Astrocyte of the cerebellum (primary cell): Measurements from ENCODE around the gene AKT1.
"Not testable (repeated sequence)": the region's sequence is repeated elsewhere in the genome, so short reads cannot be mapped to it uniquely, and the experiment has no call there.

Experiments
- DNase-seq: peaks from one replicate; pipeline ENCODE4 v3.0.0-alpha.2; 2011; ENCODE audit warnings: low read depth
- H3K4me3 ChIP-seq: 2 replicates; pipeline ENCODE4 v1.5.1; 2011; ENCODE audit warnings: mild to moderate bottlenecking, low read depth, low read length, moderate library complexity
- in situ Hi-C: cut with HindIII; loops from 2 replicates; pipeline ENCODE4 v1.10.0; 2017; ENCODE audit warnings: low sequenced_read_pairs
- TF ChIP-seq, protein P1 (sequence below): IDR thresholded peaks from 2 replicates; pipeline ENCODE4 v1.5.1; 2012; ENCODE audit warnings: low read length, low read depth, moderate library complexity, mild to moderate bottlenecking; ENCODE audit errors: missing control alignments

The AKT1 gene

GRCh38 chr14:104794993-104795780, at the start of gene AKT1:
Gene AKT1, minus strand, starts transcription at chr14:104795748. Its CDS starts 3,105 bp downstream, at chr14:104792643.
- peak within 1 kb of the TSS; percentile 72 for H3K4me3 ChIP-seq
- in situ Hi-C loops, result no loop called here
- TF ChIP-seq, protein P1, sequence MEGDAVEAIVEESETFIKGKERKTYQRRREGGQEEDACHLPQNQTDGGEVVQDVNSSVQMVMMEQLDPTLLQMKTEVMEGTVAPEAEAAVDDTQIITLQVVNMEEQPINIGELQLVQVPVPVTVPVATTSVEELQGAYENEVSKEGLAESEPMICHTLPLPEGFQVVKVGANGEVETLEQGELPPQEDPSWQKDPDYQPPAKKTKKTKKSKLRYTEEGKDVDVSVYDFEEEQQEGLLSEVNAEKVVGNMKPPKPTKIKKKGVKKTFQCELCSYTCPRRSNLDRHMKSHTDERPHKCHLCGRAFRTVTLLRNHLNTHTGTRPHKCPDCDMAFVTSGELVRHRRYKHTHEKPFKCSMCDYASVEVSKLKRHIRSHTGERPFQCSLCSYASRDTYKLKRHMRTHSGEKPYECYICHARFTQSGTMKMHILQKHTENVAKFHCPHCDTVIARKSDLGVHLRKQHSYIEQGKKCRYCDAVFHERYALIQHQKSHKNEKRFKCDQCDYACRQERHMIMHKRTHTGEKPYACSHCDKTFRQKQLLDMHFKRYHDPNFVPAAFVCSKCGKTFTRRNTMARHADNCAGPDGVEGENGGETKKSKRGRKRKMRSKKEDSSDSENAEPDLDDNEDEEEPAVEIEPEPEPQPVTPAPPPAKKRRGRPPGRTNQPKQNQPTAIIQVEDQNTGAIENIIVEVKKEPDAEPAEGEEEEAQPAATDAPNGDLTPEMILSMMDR, result no peak
- DNase-seq, result no peak

DNA sequence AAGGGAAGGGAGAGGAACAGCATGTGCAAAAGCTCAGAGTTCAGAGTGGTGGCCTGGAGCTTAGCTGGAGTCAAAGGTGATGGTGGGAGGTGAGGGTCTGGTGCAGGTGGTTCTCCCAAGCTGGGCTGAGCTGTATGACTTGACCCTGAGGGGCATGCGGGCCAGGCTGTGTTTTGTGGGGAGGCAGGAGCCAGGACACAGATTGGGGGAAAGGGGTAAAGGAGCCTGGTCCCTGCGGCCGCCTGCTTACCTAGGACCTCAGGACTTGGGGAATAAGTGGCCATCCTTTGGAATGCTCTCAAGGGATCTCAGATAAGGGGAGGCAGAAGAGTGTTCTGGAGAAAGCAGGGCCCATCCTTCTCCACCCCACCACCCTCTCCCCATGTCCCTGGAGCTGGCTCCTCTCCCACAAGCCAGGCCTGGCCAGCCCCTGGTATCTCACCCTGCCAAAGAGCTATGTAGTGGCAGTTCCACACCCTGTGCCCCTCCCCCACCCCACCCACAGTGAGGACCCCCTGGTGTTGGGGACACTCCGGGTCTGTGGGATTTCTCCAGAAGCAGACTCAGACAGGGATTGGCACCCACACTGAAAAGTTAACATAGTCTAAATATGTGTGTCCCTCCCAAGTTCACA, 49.6 kb upstream of the AKT1 start:
- TF ChIP-seq, protein P1, result no peak
- no peak for DNase-seq
- H3K4me3 ChIP-seq, result no peak overlapping the region
- in situ Hi-C loops, result no loop called here

DNA sequence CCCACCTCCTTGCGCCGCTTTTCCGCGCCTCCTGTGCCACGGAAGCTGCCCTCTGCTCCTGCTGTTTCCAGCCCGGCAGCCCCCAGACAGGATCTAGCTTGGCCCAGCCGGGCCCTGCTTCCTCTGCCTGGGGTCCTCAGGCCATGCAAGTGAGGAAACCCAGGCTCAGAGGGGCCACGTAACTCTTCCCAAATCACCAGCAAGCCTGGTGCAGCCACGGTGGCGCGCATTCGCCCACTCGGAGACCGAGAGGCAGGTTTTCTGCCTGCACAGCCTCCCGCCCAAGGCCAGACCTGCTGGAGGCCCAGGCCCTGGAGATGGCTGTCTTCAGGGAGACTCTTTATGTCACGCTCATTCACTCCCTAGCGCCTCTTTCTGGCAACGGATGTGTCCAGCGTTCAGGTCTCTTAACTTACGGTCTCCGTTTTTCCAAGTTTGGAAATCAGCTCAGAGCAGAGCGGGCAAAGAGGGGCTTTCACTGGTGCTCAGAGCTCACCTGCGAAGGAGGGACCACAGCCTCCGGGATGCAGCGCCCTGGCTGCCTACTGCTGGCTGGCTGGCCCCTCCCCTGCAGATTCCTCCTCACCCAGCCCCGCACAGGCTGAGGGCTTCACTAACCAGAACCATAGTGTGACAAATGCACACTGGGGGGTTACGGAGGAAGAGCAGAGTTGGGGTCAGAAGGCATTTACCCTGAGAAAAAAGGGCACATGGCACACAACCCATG, 48.9 kb upstream of the AKT1 start:
- no peak for DNase-seq
- TF ChIP-seq, protein P1, result no peak
- in situ Hi-C loops, result no loop called here
- no peak overlapping the region for H3K4me3 ChIP-seq

DNA sequence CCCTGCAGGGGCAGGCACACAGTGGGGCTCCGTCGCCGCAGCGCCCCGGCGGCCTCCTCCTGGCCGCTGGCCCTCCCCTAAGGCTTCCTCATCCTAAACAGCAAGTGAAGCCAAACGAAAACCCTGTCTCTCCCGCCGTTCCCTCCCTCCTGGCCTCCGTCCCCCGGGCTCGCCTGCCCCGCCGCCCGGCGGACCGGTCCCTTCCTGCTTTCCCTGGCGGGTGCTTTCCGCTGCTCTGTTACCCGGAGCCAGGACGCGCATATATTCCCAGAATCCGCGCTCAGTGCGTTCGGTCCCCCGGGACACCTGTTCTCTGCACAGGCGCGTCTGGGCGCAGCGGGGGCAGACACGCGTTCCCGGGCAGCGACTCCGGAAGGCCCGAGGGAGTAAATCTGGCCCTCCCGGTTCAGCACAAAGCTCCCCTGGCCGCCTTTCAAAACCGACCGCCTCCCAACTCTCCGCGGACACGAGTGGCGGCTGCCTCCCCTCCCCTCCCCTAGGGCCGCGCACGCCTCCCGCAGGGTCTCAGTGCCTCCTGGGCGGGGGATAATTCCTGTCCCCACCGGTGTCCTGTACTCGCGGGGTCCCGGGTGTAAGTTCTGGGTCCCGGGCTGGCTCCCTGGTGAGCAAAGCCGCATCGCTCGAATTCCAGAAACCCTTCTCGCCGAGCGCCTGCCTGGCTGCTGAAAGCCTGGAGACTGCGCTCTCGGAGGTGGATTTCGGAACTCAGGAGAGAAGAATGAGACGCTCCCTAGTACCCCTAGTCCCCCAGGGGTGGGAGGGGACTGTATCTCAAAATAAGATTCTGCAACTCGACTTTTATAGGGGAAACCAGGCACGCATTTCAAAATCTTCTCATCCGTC, 48.1 kb upstream of the AKT1 start:
- TF ChIP-seq, protein P1, result no peak
- in situ Hi-C loops, result no loop called here

GRCh38 chr14:104843006-104843405, 47.5 kb upstream of the AKT1 start:
- TF ChIP-seq, protein P1, result no peak
- no peak for DNase-seq
- H3K4me3 ChIP-seq, result no peak overlapping the region
- in situ Hi-C loops, result no loop called here

More for the DNA sequence above, 48.1 kb upstream of the AKT1 start:
- DNase-seq, result no peak
- no peak overlapping the region for H3K4me3 ChIP-seq

- no peak for DNase-seq
- in situ Hi-C loops, result no loop called here
- no peak overlapping the region for H3K4me3 ChIP-seq
- TF ChIP-seq, protein P1, result no peak
Measured at GRCh38 chr14:104841730-104842129, 46.2 kb upstream of the AKT1 start.

- in situ Hi-C loops, H3K4me3 ChIP-seq, DNase-seq: not testable (repeated sequence)
Measured at GRCh38 chr14:104836171-104836935, 40.8 kb upstream of the AKT1 start.
